Esophagus mucosa (tissue), 1 donor: Measurements from ENCODE around the gene SPSB2. TPM values are rescaled to one million over a fixed set of nuclear protein-coding genes. Genes with fewer than 3 reads are reported as not detected.
"Not testable (repeated sequence)": the region's sequence is repeated elsewhere in the genome, so short reads cannot be mapped to it uniquely, and the experiment has no call there.

Source experiments
- ATAC-seq: fragments of 200-7000 bp; cut with Tn5 transposase; one replicate; pipeline ENCODE4 v1.9.1; 2020
- total RNA-seq: library from RNA; stranded (reverse); gene quantifications from one replicate; pipeline ENCODE4 v1.2.4, GENCODE V29; 2023
- donor health status: DM: yes; HTN: yes; CAD: no.

SPSB2 gene
- total RNA-seq, 1 donor from 2014 or later = 6.4 TPM

DNA sequence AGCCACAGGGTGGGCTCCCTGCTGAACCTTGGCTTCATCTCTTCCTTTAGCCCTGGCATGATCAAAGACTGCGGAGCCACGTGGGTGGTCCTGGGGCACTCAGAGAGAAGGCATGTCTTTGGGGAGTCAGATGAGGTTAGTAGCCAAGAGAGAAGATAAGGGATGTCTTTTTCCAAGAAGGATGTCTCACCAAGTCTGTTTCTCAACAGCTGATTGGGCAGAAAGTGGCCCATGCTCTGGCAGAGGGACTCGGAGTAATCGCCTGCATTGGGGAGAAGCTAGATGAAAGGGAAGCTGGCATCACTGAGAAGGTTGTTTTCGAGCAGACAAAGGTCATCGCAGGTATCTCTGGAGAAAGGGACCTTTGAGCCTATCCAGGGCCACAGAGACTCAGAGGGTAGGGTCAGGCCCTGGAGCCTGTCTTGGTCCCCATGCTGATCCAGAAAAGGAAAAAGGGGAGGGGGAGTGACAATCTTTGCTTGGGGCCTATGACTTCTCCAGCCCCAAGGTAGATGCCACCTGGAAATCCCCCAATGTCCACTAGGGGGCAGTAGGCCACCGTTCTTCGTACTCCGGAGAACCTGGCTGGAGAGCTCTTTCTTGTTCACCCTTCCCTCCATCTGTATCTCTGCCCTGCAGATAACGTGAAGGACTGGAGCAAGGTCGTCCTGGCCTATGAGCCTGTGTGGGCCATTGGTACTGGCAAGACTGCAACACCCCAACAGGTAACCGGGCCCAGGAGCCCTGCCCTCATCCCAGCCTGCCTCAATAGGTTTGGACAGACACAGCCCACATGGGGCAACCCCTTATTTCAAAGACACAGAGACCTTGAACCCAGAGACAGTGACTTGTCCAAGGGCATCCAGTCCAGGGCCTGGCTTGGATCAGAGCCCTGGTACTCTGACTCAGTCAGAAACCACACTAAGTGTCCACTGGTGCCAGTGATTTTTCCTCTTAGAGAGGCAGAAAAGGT, 3.8 kb downstream of the SPSB2 start:
- ATAC-seq = no peak

DNA sequence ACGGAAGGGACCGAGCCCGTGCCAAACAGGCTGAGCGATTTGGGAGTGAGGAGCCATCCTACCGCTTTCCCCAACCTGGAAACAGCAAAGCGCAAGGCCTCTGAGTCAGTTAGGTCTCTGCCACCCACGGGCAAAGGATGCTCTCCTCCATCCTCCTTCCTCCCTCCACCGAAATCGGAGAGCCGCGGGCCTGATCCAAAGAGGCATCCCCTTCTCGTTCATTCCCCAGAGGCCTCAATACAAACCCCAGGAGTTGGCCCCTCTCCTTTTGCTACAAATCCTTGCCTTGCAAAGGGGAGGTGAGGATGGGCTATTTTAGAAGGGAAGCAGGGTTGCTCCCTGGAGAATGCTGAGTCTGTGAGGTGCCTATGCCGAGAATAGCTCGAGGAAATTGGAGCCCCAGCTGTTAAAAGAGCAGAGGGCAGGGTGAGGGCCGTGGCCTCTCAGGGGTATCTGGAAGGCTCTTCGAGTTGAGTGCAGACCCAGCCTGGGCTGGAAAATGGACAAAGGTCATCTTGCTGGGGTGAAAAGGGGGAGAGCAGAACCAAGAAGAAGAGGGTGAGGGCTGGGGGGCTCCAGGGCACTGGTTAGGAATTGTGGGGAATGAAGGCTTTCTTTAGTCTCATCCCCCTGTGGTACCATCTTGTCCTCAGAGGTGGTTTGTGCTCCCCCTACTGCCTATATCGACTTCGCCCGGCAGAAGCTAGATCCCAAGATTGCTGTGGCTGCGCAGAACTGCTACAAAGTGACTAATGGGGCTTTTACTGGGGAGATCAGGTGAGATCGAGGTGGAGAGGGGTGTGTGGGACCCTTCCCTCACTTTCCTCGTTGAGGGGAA, 4.7 kb downstream of the SPSB2 start:
- ATAC-seq = peak; percentile 1

DNA sequence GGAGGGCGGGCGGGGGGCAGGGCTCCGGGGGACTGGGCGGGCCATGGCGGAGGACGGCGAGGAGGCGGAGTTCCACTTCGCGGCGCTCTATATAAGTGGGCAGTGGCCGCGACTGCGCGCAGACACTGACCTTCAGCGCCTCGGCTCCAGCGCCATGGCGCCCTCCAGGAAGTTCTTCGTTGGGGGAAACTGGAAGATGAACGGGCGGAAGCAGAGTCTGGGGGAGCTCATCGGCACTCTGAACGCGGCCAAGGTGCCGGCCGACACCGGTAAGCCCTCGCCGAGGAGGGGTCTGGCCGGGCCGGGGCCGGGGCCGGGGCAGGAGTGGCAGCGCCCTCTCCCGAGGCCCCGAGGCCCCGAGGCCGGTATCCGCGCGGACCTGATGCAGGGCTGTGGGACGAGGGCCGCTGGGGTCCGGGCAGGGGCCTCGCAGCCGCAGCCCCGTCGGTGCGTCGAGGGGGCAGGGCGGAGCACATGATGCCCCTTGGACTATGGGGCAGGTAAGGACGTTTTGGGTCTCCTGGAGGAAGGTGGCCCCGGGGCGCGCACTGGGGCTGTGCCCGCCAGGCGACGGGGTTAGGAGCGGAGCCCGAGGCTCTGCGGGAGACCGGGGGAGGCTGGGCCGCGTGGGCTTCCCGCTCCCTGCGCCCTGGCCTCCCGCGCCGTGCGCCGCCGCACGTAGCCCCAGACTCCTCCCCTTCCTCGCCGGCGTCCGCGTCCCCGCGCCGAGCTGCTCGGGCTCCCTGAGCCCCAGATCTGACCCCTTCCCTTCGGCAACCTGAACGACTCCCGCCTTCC, 5.5 kb downstream of the SPSB2 start, which contains the start of gene TPI1:
Gene TPI1, plus strand, starts transcription at position 119 of the 798 bp plus-strand sequence. Its CDS starts 36 bp downstream, at position 155.
- peak; percentile 80 for ATAC-seq

DNA sequence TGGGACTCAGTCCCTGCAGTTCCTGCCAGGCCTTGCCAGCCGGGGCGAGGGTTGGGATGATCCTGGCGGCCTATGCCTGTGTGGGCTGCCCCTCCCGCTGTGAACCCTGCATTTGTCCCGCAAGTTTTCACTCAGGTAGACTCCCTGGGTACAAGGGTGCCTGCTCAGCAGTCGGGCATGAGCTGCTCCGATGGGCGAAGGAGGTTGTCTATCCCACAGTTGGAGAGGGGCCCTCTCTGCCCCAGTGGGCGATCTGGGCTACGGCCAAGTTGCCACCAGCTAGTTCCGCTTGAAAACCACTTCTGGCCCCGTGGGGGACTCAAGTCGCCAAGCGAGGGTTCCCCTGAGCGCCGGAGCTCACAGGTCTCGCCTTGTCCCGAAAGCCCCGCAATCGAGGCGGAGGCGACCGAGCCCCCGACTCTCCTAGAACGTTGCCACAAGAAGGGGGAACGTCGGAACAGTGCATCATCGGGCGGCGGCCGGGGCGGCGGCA, 6.1 kb downstream of the SPSB2 start:
- peak; percentile 3 for ATAC-seq

DNA sequence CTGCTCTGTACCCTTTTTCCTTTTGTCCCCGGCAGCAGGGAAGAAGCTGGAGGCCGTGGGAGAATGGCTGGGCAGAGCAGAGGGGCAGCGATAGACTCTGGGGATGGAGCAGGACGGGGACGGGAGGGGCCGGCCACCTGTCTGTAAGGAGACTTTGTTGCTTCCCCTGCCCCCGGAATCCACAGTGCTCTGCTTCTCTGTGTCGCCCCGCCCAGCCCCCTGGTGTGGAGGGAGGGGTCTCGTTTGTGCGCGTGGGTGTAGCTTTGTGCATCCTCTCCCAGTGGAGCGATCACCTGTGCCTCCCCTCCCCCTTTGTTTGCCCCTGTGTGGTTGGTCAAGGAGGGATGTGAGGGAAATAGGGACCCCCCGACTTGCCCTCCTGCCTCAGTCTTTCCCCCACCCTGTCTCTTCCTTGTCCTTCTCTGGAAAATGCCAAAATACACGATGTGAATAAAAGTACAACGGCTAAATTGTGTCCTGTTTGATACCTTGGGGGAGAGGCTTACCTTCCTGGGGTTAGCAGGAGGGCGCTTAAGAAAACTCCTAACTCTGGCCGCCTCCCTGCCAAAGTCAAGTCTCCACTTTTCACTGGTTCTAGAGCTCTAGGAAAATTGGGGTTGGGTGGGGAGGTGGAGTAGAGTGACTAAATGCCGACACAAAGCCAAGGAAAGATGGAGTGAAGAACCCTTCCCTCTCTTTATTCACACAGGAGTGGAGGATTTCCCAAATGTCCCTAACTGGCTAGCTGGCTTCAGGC, 6.8 kb downstream of the SPSB2 start:
- no peak for ATAC-seq

DNA sequence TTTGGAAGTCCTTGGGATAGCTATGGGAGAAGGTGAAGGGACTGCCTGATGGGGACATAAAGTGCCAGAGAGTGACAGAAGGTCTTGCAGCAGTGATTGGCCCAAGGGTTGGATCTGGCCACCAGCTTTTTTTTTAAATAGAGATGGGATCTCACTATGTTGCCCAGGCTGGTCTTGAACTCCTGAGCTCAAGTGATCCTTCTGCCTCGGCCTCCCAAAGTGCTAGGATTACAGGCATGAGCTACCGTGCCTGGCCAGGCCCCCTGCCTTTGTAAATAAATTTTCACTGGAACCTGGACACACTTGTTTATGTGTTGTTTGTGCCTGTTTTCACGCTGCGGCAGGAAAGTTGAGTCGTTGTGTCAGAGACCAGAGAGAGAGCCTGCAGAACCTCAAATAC, 7.8 kb downstream of the SPSB2 start:
- ATAC-seq = not testable (repeated sequence)

DNA sequence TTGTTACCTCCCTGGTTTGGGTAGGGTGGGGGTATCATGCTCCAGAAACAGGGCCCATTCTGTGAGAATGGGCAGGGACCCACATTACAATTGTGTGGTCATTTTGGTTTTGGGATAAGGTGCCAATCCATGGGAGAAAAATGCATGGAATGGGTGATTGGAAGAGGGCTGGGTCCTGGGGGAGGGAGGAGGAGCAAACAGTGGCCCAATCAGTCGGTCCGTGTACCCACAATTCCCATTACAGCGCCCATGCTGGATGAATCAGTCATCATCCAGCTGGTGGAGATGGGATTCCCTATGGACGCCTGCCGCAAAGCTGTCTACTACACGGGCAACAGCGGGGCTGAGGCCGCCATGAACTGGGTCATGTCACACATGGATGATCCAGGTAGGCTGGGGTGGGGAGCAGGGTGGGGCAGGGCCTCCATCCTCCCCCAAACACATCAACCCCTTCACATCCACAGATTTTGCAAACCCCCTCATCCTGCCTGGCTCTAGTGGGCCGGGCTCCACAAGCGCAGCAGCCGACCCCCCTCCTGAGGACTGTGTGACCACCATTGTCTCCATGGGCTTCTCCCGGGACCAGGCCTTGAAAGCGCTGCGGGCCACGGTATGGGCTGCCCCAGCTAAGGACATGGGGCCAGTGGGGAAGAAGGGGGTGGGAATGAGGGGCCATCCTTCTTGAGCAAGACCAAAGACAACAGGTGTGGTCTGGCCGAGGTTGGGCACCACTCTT, 9.3 kb downstream of the SPSB2 start:
- ATAC-seq = no peak

DNA sequence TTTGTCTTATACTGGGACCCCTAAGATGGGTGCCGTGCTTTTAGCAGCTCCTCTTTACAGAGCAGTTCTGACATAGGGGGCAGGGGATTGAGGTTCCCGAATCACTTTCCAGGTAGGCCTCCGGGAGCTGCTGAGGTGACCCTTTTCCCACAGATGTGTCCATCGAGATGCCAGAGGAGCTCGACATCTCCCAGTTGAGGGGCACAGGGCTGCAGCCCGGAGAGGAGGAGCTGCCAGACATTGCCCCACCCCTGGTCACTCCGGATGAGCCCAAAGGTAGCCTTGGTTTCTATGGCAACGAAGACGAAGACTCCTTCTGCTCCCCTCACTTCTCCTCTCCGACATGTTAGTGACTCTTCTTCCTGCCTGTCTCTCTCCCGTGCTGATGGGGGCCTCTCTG, 10.1 kb downstream of the SPSB2 start:
- ATAC-seq = no peak

DNA sequence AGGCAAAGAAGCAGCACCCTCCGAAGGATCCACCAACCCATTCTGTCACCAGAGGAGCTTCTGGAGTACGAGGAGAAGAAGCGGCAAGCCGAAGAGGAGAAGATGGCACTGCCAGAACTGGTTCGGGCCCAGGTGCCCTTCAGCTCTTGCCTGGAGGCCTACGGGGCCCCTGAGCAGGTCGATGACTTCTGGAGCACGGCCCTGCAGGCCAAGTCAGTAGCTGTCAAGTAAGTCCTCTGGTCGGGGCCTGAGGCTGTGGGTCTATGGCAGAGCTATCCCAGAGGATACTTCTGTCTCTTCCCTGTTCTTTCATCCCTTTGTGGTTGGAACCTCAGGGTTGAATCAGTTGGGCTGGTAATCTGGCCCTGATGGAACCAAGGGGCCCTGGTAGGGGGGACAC, 11.7 kb downstream of the SPSB2 start:
- no peak for ATAC-seq

DNA sequence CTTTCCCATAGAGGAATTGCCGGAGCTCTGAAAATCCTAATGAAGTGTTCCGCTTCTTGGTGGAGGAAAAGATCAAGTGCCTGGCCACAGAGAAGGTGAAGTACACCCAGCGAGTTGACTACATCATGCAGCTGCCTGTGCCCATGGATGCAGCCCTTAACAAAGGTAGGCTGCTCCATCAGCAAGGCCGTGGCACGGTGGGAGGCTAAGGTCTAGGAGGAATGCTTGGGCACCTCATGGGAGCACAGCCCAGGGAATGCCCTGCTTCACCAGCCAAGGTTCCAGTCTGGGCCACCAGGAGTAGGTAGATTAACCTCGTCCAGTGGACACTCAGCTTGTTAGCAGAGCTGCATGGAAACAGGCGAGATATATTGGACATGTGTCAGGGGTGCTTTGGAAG, 12.2 kb downstream of the SPSB2 start:
- no peak for ATAC-seq

DNA sequence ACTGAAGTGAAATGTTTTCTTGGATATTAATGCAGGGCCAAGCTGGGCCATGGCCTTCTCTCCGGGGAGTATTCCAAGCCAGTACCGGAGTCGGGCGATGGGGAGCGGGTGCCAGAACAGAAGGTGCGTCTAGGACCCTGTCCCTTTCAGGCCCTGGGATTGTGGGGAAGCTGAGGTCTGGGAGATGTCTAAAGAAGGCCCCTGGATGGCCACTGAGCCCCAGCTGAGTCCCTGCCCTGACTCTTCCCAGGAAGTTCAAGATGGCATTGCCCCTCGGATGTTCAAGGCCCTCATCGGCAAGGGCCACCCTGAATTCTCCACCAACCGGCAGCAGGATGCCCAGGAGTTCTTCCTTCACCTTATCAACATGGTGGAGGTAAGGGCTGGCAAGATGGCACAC, 13.0 kb downstream of the SPSB2 start:
- ATAC-seq = no peak

DNA sequence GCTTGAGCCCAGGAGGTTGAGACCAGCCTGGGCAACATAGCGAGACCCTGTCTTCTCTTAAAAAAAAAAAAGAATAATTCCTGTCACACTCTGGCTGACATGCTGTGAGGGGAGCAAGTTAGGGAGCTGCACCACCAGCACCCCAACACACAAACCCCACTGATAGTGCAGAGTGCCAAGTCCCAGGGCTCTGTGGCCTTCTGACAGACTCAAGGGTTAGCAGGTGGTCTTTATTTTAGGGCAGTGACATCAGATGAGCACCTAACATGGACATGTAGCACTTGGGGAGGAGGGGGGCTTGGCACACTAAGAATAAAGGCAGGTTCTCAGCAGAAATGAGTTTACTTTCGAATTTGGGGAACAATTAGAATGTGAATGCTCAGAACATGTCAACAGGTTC, 14.3 kb downstream of the SPSB2 start:
- no peak for ATAC-seq

DNA sequence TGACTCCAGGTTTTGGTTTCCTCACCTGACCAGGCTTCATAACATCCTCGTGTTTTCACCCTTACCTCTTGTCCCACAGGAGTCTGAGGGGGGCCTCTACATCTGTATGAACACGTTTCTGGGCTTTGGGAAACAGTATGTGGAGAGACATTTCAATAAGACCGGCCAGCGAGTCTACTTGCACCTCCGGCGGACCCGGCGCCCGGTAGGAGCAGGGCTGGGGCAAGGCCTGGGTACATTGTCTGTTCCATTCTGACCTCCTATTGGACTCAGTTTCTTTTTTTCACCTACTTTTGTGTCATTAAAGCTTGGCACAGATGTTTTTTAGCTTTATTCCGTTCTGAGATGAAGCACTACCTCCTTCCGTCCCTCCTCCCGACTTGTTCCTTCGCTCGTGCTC, 17.8 kb downstream of the SPSB2 start:
- ATAC-seq = no peak

DNA sequence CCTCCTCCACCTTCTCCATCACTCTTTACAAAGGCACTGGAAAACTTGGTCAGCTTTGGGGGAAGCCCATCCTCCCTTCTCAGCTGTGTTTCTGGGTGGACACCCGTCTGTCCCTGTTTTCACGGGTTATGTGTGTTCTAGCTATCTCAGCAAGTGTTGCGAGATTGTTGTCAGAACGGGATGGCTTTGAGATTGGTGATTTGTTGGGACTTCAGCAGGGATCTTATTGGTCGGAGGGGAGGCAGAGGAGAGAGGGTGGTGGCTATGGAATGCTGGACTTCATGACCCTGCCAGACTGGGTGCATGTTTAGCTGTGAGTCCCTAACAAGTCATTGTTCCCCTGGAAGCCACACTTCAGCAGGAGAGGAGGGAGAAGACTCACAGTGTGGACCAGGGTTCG, 19.1 kb downstream of the SPSB2 start:
- ATAC-seq = no peak

DNA sequence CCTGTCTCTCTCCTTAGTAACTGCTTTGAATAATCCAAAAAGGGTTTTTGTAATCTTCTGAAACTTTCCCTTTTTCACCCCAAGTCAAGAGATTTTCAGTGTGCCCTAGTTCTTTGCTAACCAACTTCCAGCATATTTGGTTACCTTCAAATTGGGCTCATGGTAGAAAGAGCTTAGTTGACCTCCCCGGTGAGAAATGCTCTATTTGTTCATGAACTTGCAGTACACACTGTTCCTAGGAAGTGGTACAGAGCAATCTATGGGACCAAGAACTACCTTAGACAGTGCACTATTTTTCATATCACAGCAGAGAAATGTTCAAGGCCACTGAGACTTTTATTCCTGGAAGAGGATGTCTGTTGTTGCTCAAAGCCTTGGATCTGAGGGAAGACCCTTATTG, 19.5 kb downstream of the SPSB2 start:
- ATAC-seq = no peak

DNA sequence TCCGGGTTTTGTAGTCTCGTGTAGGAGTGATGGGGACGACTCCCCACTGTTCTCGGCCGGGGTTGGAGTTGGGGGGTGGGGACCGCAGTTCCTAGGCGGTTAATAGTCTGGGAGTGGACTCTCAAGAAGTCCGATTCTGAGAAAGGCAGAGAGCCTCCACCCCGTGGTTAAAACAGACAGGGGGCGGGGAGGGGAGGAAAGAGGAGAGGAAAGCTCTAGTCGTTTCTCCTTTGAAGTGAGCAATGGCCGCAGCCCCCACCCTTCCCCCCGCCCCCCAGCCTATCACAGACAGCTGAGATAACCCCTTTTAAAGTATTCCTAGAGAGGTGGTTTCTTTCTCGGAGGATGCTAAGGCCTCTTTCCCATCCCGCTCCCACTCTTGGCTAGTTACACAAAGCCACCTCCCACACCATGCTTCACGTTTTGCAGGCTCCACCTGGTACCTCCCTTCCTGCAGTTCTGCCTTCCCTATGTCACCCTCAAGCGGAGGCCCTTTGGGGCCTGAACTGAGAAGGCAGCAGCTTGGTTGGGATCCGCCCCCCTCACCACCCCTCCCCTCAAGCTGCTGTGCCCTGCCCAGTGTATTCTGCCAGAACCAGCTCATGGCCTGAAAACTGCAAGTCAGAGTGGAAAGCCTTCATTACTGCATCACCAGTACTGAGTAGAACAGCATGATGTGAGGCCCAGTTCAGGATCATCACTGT, 20.3 kb downstream of the SPSB2 start:
- ATAC-seq = peak; percentile 42

DNA sequence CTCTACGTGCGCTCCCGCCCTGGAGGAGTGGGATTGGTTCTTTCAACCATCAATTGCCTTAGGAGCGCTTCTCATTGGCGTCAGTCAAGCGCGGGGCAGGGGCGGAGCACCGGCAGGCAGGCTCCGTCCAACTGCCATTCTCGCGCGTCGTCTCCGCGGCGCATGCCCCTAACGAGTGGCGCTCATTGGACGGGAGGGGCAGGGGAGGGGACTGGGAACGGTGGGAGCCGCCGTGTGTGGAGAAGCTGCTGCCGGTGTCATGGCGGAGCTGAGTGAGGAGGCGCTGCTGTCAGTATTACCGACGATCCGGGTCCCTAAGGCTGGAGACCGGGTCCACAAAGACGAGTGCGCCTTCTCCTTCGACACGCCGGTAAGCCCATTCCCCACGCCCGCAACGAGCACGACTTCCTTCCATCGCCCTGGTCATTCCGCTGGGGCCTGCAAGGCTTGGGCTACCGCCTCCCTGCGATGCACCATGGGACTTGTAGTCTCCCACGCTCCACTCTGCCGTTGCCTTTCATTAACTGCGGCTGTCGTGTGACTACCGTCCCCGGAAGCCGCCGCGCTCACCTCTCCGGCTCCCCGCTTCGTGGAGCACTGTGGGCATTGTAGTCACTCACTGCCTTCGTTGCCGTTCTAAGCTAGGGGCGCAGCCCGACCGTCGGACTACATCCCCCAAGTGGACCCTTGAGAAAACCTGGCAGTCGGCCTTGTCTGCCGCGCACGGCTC, 21.0 kb downstream of the SPSB2 start, which contains the start of gene USP5:
Gene USP5, plus strand, starts transcription at position 230 of the 730 bp plus-strand sequence. Its CDS starts 30 bp downstream, at position 260.
- peak; percentile 89 for ATAC-seq

DNA sequence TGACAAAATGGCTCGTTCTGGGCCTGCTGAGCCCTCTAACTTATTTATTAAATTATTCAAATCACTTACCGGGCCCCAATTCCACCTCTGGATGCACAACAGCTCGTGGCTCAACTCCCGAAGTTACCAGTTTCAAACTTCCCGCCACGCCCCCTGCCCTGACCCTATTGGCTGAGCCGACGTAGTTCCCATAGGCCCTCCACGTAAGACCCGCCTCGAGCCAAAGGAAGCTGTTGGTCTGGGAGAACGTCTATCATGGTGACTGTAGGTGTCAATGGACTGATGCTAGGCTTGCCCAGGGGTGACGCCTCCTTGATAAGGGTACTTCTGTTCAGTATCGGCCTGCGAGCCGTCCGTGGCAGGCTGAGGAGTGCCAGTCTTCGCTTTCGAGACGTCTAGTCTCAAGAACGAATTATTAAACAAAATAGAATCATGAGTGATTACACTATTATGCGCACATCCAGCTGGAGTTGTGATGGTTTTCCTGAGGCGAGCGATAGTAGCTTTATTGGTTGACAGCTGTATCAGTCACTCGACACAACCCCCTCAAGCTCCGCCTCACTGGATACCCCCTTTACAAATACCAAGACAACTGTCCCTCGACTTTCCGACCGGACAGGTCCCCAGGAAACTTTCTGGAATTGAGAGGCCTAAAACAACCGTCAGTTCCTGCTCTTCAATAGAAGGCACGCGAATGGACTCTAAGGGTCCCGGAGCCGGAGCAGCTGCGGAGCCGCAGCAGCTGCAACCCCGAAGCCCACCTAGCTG, 21.8 kb downstream of the SPSB2 start, which contains the start of gene CDCA3:
Gene CDCA3, minus strand, starts transcription at position 134 of the 768 bp plus-strand sequence. CDS start 334 bp downstream, outside the sequence.
- ATAC-seq = peak; percentile 82
